AG09309 (cell line): ENCODE measurements around the gene IKZF3.
"Not testable (repeated sequence)": the region's sequence is repeated elsewhere in the genome, so short reads cannot be mapped to it uniquely, and the experiment has no call there.

Experiments used
- DNase-seq: peaks from one replicate; pipeline ENCODE4 v3.0.0-alpha.2; 2010; ENCODE audit warnings: low read depth
- H3K4me3 ChIP-seq: 2 replicates; pipeline ENCODE4 v1.5.1; 2011; ENCODE audit warnings: mild to moderate bottlenecking, low read depth, low read length, moderate library complexity; ENCODE audit not compliant: control insufficient read depth
- CTCF ChIP-seq: IDR thresholded peaks from 2 replicates; pipeline ENCODE4 v1.5.1; 2011; ENCODE audit warnings: mild to moderate bottlenecking, low read depth, low read length, inconsistent platforms; ENCODE audit not compliant: insufficient read depth, control insufficient read depth; ENCODE audit errors: missing control alignments

Gene IKZF3

GRCh38 chr17:39854909-39855308 is 9.2 kb downstream of the IKZF3 start:
- TF ChIP-seq CTCF = no peak
- DNase-seq = no peak

GRCh38 chr17:39852239-39852638 is 11.9 kb downstream of the IKZF3 start:
- H3K4me3 ChIP-seq = no peak overlapping the region
- no peak for DNase-seq
- TF ChIP-seq CTCF = no peak

More at GRCh38 chr17:39854909-39855308, 9.2 kb downstream of the IKZF3 start:
- no peak overlapping the region for H3K4me3 ChIP-seq

- not testable (repeated sequence) for DNase-seq, H3K4me3 ChIP-seq
These were observed 13.9 kb downstream of the IKZF3 start for GRCh38 chr17:39850186-39850585.

- no peak for TF ChIP-seq CTCF
- H3K4me3 ChIP-seq = no peak overlapping the region
- DNase-seq = no peak
These were observed 15.5 kb downstream of the IKZF3 start for GRCh38 chr17:39848600-39848999.

GRCh38 chr17:39846205-39846604 is 17.9 kb downstream of the IKZF3 start:
- DNase-seq = no peak
- no peak overlapping the region for H3K4me3 ChIP-seq
- no peak for TF ChIP-seq CTCF

GRCh38 chr17:39845052-39845846 is 18.9 kb downstream of the IKZF3 start:
- DNase-seq = no peak
- no peak overlapping the region for H3K4me3 ChIP-seq
- no peak for TF ChIP-seq CTCF

- H3K4me3 ChIP-seq = no peak overlapping the region
- TF ChIP-seq CTCF = no peak
- no peak for DNase-seq
These were observed 22.9 kb downstream of the IKZF3 start for GRCh38 chr17:39841134-39841683.
